Measurements from ENCODE around the gene KRT73. TPM values are rescaled to one million over a fixed set of nuclear protein-coding genes. Genes with fewer than 3 reads are reported as not detected.

Gene KRT73
- total RNA-seq, 2 experiments from 2014 or later = 0.45 to 0.91 TPM

- CTCF ChIA-PET = interaction anchor here (0.7 to 2.1 kb wide), 2 partner anchors 18 to 272 kb away, joined by 3 to 6 read pairs; no protein-coding TSS in a partner anchor
- Mint-ChIP-seq H3K36me3 (ENCODE audit: low read depth) (no peaks in the 10 kb centered on the region), H3K4me1 (ENCODE audit: low read depth) (peaks cover 61% of the 10 kb centered on the region), H3K27ac (no peak overlapping the region), H3K9me3 (ENCODE audit: insufficient read depth) (no peaks in the 10 kb centered on the region), H3K27me3 (ENCODE audit: low read depth) (peaks cover 3% of the 10 kb centered on the region), H3K4me3 (no peak overlapping the region)
- no peak for DNase-seq
- POLR2A ChIA-PET = no interaction called here
- no peak for ATAC-seq
Measured at GRCh38 chr12:52607314-52607713, 11.0 kb downstream of the KRT73 start.

- Mint-ChIP-seq H3K4me1 (ENCODE audit: low read depth) (peaks cover 58% of the 10 kb centered on the region), H3K36me3 (ENCODE audit: low read depth) (no peaks in the 10 kb centered on the region), H3K9me3 (ENCODE audit: insufficient read depth) (no peaks in the 10 kb centered on the region), H3K4me3 (no peak overlapping the region), H3K27me3 (ENCODE audit: low read depth) (peaks cover 3% of the 10 kb centered on the region), H3K27ac (no peak overlapping the region)
- POLR2A ChIA-PET = no interaction called here
- CTCF ChIA-PET = interaction anchor here (0.8 to 2.6 kb wide), 5 partner anchors 20 to 273 kb away, joined by 3 to 6 read pairs (median 4); no protein-coding TSS in a partner anchor
- no peak for ATAC-seq
- DNase-seq = no peak
Measured at GRCh38 chr12:52606581-52607218, 11.7 kb downstream of the KRT73 start.

GRCh38 chr12:52606096-52606495, 12.3 kb downstream of the KRT73 start:
- CTCF ChIA-PET = interaction anchor here (0.8 to 2.6 kb wide), 5 partner anchors 20 to 273 kb away, joined by 3 to 6 read pairs (median 4); no protein-coding TSS in a partner anchor
- Mint-ChIP-seq H3K27me3 (ENCODE audit: low read depth) (peaks cover 5% of the 10 kb centered on the region), H3K4me1 (ENCODE audit: low read depth) (peaks cover 52% of the 10 kb centered on the region), H3K4me3 (no peak overlapping the region), H3K36me3 (ENCODE audit: low read depth) (no peaks in the 10 kb centered on the region), H3K27ac (no peak overlapping the region), H3K9me3 (ENCODE audit: insufficient read depth) (no peaks in the 10 kb centered on the region)
- no peak for ATAC-seq
- DNase-seq = no peak
- POLR2A ChIA-PET = interaction anchor here (0.9 kb wide), 1 partner anchor 9 kb away, joined by 3 read pairs; no protein-coding TSS in a partner anchor

- Mint-ChIP-seq H3K4me3 (no peak overlapping the region), H3K27me3 (ENCODE audit: low read depth) (peaks cover 5% of the 10 kb centered on the region), H3K4me1 (ENCODE audit: low read depth) (peaks cover 46% of the 10 kb centered on the region), H3K36me3 (ENCODE audit: low read depth) (no peaks in the 10 kb centered on the region), H3K27ac (no peak overlapping the region), H3K9me3 (ENCODE audit: insufficient read depth) (no peaks in the 10 kb centered on the region)
- DNase-seq (no peak), ATAC-seq (no peak)
- CTCF ChIA-PET = interaction anchor here (0.8 to 2.6 kb wide), 5 partner anchors 19 to 274 kb away, joined by 3 to 6 read pairs (median 4); no protein-coding TSS in a partner anchor
- POLR2A ChIA-PET = interaction anchor here (0.9 kb wide), 1 partner anchor 8 kb away, joined by 3 read pairs; no protein-coding TSS in a partner anchor
Measured at GRCh38 chr12:52605542-52605941, 12.8 kb downstream of the KRT73 start.

GRCh38 chr12:52604859-52605258, 13.5 kb downstream of the KRT73 start:
- ATAC-seq (no peak), DNase-seq (no peak)
- ChIA-PET POLR2A (no interaction called here), CTCF (interaction anchor here (1.0 to 2.6 kb wide), 3 partner anchors 19 to 29 kb away, joined by 3 to 6 read pairs (median 4); no protein-coding TSS in a partner anchor)
- Mint-ChIP-seq H3K27ac (no peak overlapping the region), H3K9me3 (ENCODE audit: insufficient read depth) (no peaks in the 10 kb centered on the region), H3K27me3 (ENCODE audit: low read depth) (peaks cover 9% of the 10 kb centered on the region), H3K36me3 (ENCODE audit: low read depth) (no peaks in the 10 kb centered on the region), H3K4me1 (ENCODE audit: low read depth) (peaks cover 40% of the 10 kb centered on the region), H3K4me3 (no peak overlapping the region)

- ATAC-seq (no peak), DNase-seq (no peak)
- CTCF ChIA-PET = no interaction called here
- H3K27ac Mint-ChIP-seq = no peak overlapping the region
- no peak overlapping the region for H3K4me3 Mint-ChIP-seq
- POLR2A ChIA-PET = no interaction called here
- H3K9me3 Mint-ChIP-seq (ENCODE audit: insufficient read depth) = no peaks in the 10 kb centered on the region
- H3K36me3 Mint-ChIP-seq (ENCODE audit: low read depth) = no peaks in the 10 kb centered on the region
- H3K27me3 Mint-ChIP-seq (ENCODE audit: low read depth) = peaks cover 19% of the 10 kb centered on the region
- peaks cover 28% of the 10 kb centered on the region for H3K4me1 Mint-ChIP-seq (ENCODE audit: low read depth)
Measured at GRCh38 chr12:52603314-52603713, 15.0 kb downstream of the KRT73 start.

GRCh38 chr12:52602552-52602951, 15.8 kb downstream of the KRT73 start:
- Mint-ChIP-seq H3K27ac (no peak overlapping the region), H3K27me3 (ENCODE audit: low read depth) (peaks cover 25% of the 10 kb centered on the region), H3K9me3 (ENCODE audit: insufficient read depth) (no peaks in the 10 kb centered on the region), H3K36me3 (ENCODE audit: low read depth) (no peaks in the 10 kb centered on the region), H3K4me3 (no peak overlapping the region), H3K4me1 (ENCODE audit: low read depth) (peaks cover 25% of the 10 kb centered on the region)
- ATAC-seq = no peak
- DNase-seq = no peak
- ChIA-PET POLR2A (no interaction called here), CTCF (interaction anchor here (1.5 kb wide), 1 partner anchor 10 kb away, joined by 3 read pairs; no protein-coding TSS in a partner anchor)

- ChIA-PET CTCF (interaction anchor here (1.5 kb wide), 1 partner anchor 11 kb away, joined by 3 read pairs; no protein-coding TSS in a partner anchor), POLR2A (interaction anchor here (0.7 kb wide), 1 partner anchor 9 kb away, joined by 3 read pairs; no protein-coding TSS in a partner anchor)
- no peaks in the 10 kb centered on the region for H3K36me3 Mint-ChIP-seq (ENCODE audit: low read depth)
- peaks cover 27% of the 10 kb centered on the region for H3K27me3 Mint-ChIP-seq (ENCODE audit: low read depth)
- H3K4me3 Mint-ChIP-seq = no peak overlapping the region
- H3K9me3 Mint-ChIP-seq (ENCODE audit: insufficient read depth) = no peaks in the 10 kb centered on the region
- ATAC-seq (no peak), DNase-seq (no peak)
- H3K27ac Mint-ChIP-seq = no peak overlapping the region
- peaks cover 25% of the 10 kb centered on the region for H3K4me1 Mint-ChIP-seq (ENCODE audit: low read depth)
Measured at GRCh38 chr12:52601671-52602070, 16.7 kb downstream of the KRT73 start.

GRCh38 chr12:52600941-52601481, 17.3 kb downstream of the KRT73 start, which contains the start of gene KRT72:
Gene KRT72 (minus strand): TSS chr12:52601463. CDS start chr12:52601452, 11 bp downstream.
- no peak for DNase-seq
- no peaks in the 10 kb centered on the region for H3K9me3 Mint-ChIP-seq (ENCODE audit: insufficient read depth)
- no peak for ATAC-seq
- ChIA-PET POLR2A (interaction anchor here (0.7 kb wide), 1 partner anchor 9 kb away, joined by 3 read pairs; no protein-coding TSS in a partner anchor), CTCF (interaction anchor here (1.5 kb wide), 1 partner anchor 12 kb away, joined by 3 read pairs; no protein-coding TSS in a partner anchor)
- H3K4me3 Mint-ChIP-seq = no peak within 1 kb of the TSS
- peaks cover 25% of the 10 kb centered on the region for H3K4me1 Mint-ChIP-seq (ENCODE audit: low read depth)
- no peak within 1 kb of the TSS for H3K27ac Mint-ChIP-seq
- H3K27me3 Mint-ChIP-seq (ENCODE audit: low read depth) = peaks cover 29% of the 10 kb centered on the region
- no peaks in the 10 kb centered on the region for H3K36me3 Mint-ChIP-seq (ENCODE audit: low read depth)

GRCh38 chr12:52600475-52600874, 17.9 kb downstream of the KRT73 start:
- ATAC-seq = no peak
- no peak overlapping the region for H3K27ac Mint-ChIP-seq
- DNase-seq = no peak
- H3K27me3 Mint-ChIP-seq (ENCODE audit: low read depth) = peaks cover 33% of the 10 kb centered on the region
- no peaks in the 10 kb centered on the region for H3K36me3 Mint-ChIP-seq (ENCODE audit: low read depth)
- H3K9me3 Mint-ChIP-seq (ENCODE audit: insufficient read depth) = no peaks in the 10 kb centered on the region
- ChIA-PET CTCF (no interaction called here), POLR2A (interaction anchor here (0.8 kb wide), 1 partner anchor 177 kb away, joined by 3 read pairs; no protein-coding TSS in a partner anchor)
- H3K4me3 Mint-ChIP-seq = no peak overlapping the region
- peaks cover 20% of the 10 kb centered on the region for H3K4me1 Mint-ChIP-seq (ENCODE audit: low read depth)

- Mint-ChIP-seq H3K4me3 (no peak overlapping the region), H3K27ac (no peak overlapping the region), H3K36me3 (ENCODE audit: low read depth) (no peaks in the 10 kb centered on the region), H3K27me3 (ENCODE audit: low read depth) (peaks cover 33% of the 10 kb centered on the region), H3K9me3 (ENCODE audit: insufficient read depth) (no peaks in the 10 kb centered on the region), H3K4me1 (ENCODE audit: low read depth) (peaks cover 17% of the 10 kb centered on the region)
- DNase-seq = no peak
- ChIA-PET POLR2A (interaction anchor here (0.8 kb wide), 1 partner anchor 177 kb away, joined by 3 read pairs; no protein-coding TSS in a partner anchor), CTCF (interaction anchor here (1.1 kb wide), 1 partner anchor 271 kb away, joined by 3 read pairs; no protein-coding TSS in a partner anchor)
- ATAC-seq = no peak
Measured at GRCh38 chr12:52600071-52600470, 18.3 kb downstream of the KRT73 start.

- Mint-ChIP-seq H3K36me3 (ENCODE audit: low read depth) (no peaks in the 10 kb centered on the region), H3K4me1 (ENCODE audit: low read depth) (peaks cover 8% of the 10 kb centered on the region), H3K4me3 (no peak overlapping the region), H3K9me3 (ENCODE audit: insufficient read depth) (no peaks in the 10 kb centered on the region), H3K27me3 (ENCODE audit: low read depth) (peaks cover 33% of the 10 kb centered on the region), H3K27ac (no peak overlapping the region)
- ATAC-seq (no peak), DNase-seq (no peak)
- ChIA-PET POLR2A (no interaction called here), CTCF (interaction anchor here (1.1 to 1.9 kb wide), 3 partner anchors 14 to 272 kb away, joined by 3 to 11 read pairs (median 3); no protein-coding TSS in a partner anchor)
Measured at GRCh38 chr12:52598966-52599365, 19.4 kb downstream of the KRT73 start.
